ENCODE measurements around the gene DGKB.

The DGKB gene

DNA sequence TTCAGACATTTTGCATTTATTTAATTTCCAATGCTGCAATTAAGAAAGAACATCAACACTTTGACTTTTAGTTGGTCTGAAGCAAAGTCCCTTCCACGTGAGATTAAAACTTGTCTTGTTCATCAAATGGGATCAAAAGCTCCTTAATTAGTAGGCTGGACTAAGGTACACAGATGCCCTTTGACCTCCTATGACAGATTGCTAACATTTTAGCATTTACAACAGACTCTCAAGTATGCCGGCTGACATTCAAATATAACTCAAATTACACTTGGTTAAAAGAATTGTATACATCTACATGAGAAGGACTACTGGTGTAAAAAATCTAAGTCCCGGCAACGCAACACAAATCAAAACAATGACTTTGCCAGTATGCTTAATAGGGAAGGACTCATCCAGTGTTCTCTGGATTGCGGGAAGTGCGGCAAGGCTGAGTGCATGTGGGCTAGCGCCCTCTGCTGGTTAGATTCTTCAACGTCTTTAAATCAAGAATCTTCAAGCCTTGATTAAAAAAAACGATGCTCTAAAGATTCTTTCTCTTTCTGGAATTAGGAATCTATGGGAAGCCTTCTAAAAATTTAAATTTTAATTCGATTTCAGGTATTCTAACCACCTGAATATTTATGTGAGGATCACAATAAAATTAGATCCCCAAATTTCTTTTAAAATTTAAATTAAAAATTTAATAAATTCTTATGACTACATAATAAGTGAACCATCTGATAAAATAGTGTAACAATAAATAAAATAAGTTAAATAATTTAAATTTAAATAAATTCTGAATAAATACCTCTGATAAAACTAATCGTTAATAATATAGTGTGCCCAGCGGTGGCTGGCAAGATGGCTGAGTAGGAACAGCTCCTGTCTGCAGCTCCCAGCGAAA lies 444.7 kb downstream of the DGKB start:
- DNase-seq (ENCODE audit: low read depth) = peak; percentile 62
- no peak overlapping the region for H3K4me3 ChIP-seq (ENCODE audit: low read length)
- TF ChIP-seq, protein P1, sequence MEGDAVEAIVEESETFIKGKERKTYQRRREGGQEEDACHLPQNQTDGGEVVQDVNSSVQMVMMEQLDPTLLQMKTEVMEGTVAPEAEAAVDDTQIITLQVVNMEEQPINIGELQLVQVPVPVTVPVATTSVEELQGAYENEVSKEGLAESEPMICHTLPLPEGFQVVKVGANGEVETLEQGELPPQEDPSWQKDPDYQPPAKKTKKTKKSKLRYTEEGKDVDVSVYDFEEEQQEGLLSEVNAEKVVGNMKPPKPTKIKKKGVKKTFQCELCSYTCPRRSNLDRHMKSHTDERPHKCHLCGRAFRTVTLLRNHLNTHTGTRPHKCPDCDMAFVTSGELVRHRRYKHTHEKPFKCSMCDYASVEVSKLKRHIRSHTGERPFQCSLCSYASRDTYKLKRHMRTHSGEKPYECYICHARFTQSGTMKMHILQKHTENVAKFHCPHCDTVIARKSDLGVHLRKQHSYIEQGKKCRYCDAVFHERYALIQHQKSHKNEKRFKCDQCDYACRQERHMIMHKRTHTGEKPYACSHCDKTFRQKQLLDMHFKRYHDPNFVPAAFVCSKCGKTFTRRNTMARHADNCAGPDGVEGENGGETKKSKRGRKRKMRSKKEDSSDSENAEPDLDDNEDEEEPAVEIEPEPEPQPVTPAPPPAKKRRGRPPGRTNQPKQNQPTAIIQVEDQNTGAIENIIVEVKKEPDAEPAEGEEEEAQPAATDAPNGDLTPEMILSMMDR (conservative IDR thresholded peaks at IDR 0.05; ENCODE audit: low read depth, low read length) = peak; percentile 85

DNA sequence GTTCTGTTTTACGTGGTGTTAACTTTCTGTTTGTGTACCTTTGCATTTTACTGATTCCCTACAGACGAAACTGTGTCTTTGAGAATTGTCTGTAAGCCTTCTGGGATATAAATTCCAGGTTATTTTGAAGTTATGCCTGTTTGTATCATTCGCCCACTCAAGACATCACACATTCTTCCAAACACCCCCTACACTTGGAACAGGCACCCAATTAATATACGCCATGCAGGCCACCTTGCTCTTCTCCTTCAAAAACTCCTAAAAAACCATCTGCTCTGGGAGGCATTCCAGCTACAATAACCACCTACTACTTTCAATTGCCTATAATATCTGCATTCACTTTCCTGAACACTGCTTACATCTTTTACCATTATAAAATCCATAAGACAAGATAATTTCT lies 453.3 kb downstream of the DGKB start:
- DNase-seq (ENCODE audit: low read depth) = no peak
- TF ChIP-seq, protein P1 (conservative IDR thresholded peaks at IDR 0.05; ENCODE audit: low read depth, low read length) = no peak
- no peak overlapping the region for H3K4me3 ChIP-seq (ENCODE audit: low read length)

DNA sequence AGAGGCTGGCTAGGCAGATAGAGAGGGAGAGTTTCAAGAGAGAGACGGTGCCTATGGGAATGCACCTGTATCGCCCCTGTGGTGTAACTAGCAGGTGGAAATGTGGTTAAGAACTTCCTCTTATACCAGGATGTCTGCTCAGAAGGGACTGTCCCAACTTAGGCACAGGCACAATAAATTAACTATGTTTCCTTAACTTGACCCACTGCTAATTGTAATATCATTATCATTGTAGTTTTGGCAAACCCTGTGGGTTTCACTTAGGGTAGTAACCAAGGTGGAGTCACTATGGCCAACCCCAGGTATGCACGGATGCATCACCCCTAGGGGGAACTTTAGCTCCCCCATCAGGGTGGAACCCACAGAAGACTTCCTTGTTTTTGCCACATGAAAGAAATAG lies 455.7 kb downstream of the DGKB start:
- TF ChIP-seq, protein P1 (conservative IDR thresholded peaks at IDR 0.05; ENCODE audit: low read depth, low read length) = no peak
- no peak for DNase-seq (ENCODE audit: low read depth)

DNA sequence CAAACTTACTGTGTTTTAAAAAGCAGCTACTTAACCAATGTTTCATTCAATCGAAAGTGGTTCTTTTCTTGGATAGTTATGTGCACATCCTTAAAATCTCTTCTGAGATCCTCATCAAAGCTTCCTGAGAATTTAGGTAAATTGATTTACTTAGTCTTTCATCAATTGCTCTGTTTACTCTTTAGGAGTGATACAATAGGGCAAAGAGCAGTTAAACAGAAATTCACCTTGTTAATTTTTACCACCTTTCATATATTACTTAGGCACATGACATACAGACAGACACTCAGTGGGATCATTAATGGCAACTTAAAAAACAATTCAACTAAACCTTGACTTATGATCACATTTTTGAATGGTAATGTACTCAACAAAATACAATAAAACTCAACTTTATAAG lies 456.3 kb downstream of the DGKB start:
- H3K4me3 ChIP-seq (ENCODE audit: low read length) = no peak overlapping the region
- TF ChIP-seq, protein P1 (conservative IDR thresholded peaks at IDR 0.05; ENCODE audit: low read depth, low read length) = no peak
- no peak for DNase-seq (ENCODE audit: low read depth)

More for the DNA sequence above, 455.7 kb downstream of the DGKB start:
- H3K4me3 ChIP-seq (ENCODE audit: low read length) = no peak overlapping the region

DNA sequence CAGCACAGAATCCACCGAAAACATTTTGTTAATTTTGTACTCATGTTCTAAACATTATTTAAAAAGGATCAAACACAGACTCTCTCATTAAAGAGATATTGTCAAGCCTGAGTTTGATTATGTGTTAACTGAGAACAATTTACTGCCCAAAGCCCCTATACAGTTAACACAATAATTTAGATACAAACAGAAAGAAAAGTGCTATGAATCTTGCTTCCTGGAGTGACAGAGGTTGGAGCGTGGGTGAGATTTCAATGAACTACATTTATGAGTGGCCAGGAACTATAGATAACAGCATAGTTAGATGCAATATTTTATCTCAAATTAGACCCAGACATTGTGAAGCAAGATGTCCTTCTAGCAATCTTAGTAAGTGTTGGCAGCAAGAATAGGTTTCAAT lies 464.2 kb downstream of the DGKB start:
- no peak overlapping the region for H3K4me3 ChIP-seq (ENCODE audit: low read length)
- no peak for DNase-seq (ENCODE audit: low read depth)
- TF ChIP-seq, protein P1 (conservative IDR thresholded peaks at IDR 0.05; ENCODE audit: low read depth, low read length) = no peak

DNA sequence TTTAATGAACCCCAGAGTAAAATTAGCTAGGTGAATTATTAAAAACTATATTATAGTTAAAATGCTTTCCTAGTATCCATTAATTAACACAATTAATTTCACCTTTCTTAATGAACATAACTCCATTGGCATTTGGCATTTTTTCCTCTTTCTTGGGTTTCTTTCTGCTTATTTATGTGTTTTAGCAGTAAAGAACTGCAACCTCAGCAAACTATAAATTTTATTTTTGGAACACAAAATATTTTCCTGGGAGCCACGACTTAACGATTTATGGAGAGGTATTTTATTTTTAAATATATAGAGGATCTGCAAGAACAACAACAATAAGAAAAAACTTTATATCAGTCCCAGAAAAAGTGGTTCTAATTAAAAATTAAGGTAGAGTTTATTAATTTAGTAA lies 465.7 kb downstream of the DGKB start:
- no peak overlapping the region for H3K4me3 ChIP-seq (ENCODE audit: low read length)
- no peak for DNase-seq (ENCODE audit: low read depth)
- TF ChIP-seq, protein P1 (conservative IDR thresholded peaks at IDR 0.05; ENCODE audit: low read depth, low read length) = no peak

DNA sequence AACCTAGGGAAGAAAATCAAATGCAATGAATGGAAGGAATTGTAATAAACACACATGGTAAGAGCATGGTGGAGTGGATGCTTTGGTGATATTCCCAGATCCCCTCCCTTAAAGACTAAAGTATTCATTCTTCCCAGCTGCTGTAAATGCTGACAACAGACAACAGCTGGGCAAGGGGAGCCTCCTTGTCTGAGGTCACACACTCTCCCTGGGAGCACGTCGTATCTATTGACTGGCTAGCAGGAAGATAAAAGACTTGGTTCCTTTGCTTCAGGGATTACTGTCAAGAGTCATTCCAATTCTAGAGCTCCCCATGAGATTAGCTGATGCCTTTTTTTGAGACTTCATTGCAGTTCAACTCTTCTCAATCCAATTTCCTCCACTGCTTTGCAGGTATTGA lies 469.6 kb downstream of the DGKB start:
- DNase-seq (ENCODE audit: low read depth) = no peak
- H3K4me3 ChIP-seq (ENCODE audit: low read length) = no peak overlapping the region
- TF ChIP-seq, protein P1 (conservative IDR thresholded peaks at IDR 0.05; ENCODE audit: low read depth, low read length) = no peak

All from retinal pigment epithelial cell (primary cell).